Activated B cell treated with CpG ODN at 0.5 μM for 24 hours (primary cell): ENCODE results near the gene STK33. TPM values are rescaled to one million over a fixed set of nuclear protein-coding genes. Genes with fewer than 3 reads are reported as not detected.
A peak's percentile ranks its signal among the peaks of the same experiment; 100 is the strongest.

Source experiments
- ATAC-seq: fragments of 200-7000 bp; cut with Tn5 transposase; one replicate; pipeline ENCODE4 v1.10.0; 2021; ENCODE audit warnings: low read depth, mild to moderate bottlenecking, moderate library complexity
- CTCF ChIA-PET: fragments of 350-600 bp; sonication (Branson Sonifier 250); formaldehyde crosslinking; loops from one replicate; lab custom pipeline; 2021; ENCODE audit warnings: antibody characterized with exemption; lab: Charles Lee
- POLR2A ChIA-PET: fragments of 350-600 bp; sonication (Branson Sonifier 250); formaldehyde crosslinking; loops from one replicate; lab custom pipeline; 2021; ENCODE audit warnings: antibody characterized with exemption; lab: Charles Lee
- DNase-seq: peaks from one replicate; pipeline ENCODE4 v3.0.0; 2022
- H3K27ac Mint-ChIP-seq: one replicate; pipeline ENCODE4 v1.8.0; 2020; ENCODE audit warnings: mixed read lengths
- H3K27me3 Mint-ChIP-seq: one replicate; pipeline ENCODE4 v1.8.0; 2021; ENCODE audit warnings: mixed read lengths
- H3K36me3 Mint-ChIP-seq: one replicate; pipeline ENCODE4 v1.8.0; 2021; ENCODE audit warnings: low read depth, mixed read lengths
- H3K4me1 Mint-ChIP-seq: one replicate; pipeline ENCODE4 v1.8.0; 2021; ENCODE audit warnings: mixed read lengths
- H3K4me3 Mint-ChIP-seq: one replicate; pipeline ENCODE4 v1.8.0; 2020; ENCODE audit warnings: mild to moderate bottlenecking, mixed read lengths
- H3K9me3 Mint-ChIP-seq: one replicate; pipeline ENCODE4 v1.8.0; 2020; ENCODE audit warnings: mixed read lengths
- intact Hi-C: fragments of 100-400 bp; cut with micrococcal nuclease; formaldehyde crosslinking; loops from one replicate; pipeline ENCODE4 v1.15.1; 2024
- total RNA-seq: library from RNA; stranded (reverse); gene quantifications from 2 replicates; pipeline ENCODE4 v1.2.3, GENCODE V29; 2022
- TF ChIP-seq, protein P1 (sequence below): fragments of 200-600 bp; IDR thresholded peaks from one replicate; pipeline ENCODE4 v1.8.0; 2022; ENCODE audit warnings: antibody characterized with exemption, mild to moderate bottlenecking

STK33 gene
- total RNA-seq, 1 donor from 2014 or later, result 14.0 TPM

DNA sequence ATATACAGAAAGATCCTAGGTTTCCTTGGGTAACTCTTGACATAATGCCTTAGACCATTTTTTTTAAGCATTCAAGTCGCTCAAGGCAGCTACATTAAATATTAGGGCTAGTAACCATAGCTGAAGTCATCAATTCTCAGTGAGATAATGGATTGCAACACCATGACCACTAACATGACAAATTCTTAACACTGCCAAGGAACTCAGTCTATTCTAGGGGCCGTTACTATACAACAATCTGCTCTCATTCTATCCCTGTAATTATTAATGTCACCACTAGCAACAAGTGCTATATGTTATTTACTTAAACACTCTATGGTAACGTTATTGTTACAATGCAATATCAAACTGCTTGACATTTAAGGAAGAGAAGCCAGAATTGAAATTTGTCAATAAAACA lies 3.2 kb upstream of the STK33 start:
- Mint-ChIP-seq H3K36me3 (no peaks in the 10 kb centered on the region), H3K9me3 (no peaks in the 10 kb centered on the region), H3K4me3 (no peak overlapping the region), H3K27me3 (peaks cover 12% of the 10 kb centered on the region), H3K27ac (no peak overlapping the region), H3K4me1 (peaks cover 17% of the 10 kb centered on the region)
- TF ChIP-seq, protein P1, sequence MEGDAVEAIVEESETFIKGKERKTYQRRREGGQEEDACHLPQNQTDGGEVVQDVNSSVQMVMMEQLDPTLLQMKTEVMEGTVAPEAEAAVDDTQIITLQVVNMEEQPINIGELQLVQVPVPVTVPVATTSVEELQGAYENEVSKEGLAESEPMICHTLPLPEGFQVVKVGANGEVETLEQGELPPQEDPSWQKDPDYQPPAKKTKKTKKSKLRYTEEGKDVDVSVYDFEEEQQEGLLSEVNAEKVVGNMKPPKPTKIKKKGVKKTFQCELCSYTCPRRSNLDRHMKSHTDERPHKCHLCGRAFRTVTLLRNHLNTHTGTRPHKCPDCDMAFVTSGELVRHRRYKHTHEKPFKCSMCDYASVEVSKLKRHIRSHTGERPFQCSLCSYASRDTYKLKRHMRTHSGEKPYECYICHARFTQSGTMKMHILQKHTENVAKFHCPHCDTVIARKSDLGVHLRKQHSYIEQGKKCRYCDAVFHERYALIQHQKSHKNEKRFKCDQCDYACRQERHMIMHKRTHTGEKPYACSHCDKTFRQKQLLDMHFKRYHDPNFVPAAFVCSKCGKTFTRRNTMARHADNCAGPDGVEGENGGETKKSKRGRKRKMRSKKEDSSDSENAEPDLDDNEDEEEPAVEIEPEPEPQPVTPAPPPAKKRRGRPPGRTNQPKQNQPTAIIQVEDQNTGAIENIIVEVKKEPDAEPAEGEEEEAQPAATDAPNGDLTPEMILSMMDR, result no peak
- ATAC-seq (no peak), DNase-seq (no peak)
- ChIA-PET CTCF (no interaction called here), POLR2A (no interaction called here)
- intact Hi-C loops, result loop anchor here (10.0 kb wide), 2 partner anchors 88 to 218 kb away; partner anchors contain the start of genes RPL27A and TRIM66

DNA sequence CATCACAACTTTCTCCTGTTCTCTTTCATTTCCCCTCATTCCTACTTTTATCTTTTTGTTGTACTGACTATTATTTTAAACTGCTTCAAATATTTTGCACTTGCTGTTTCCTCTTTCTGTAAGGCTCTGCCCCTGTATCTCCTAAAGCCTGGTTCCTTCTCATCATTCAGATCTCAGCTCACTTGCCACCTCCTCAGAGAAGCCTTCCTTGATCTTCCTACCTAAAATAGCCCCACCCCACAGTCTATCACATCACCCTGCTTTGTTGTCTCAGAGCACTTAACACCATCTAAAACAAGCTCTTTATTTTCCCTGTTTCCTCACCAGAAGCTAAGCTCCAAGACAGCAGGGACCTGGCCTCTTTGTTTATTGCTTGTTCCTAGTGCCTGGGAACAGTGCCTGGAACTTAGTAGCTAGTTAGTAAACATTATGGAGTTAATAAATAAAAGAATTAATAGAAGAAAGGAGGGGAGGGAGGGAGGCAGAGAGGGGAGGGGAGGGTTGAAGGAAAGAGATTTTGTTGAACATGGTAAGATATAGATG lies 2.5 kb upstream of the STK33 start:
- H3K36me3 Mint-ChIP-seq, result no peaks in the 10 kb centered on the region
- TF ChIP-seq, protein P1, result no peak
- H3K27ac Mint-ChIP-seq, result no peak overlapping the region
- DNase-seq (no peak), ATAC-seq (no peak)
- intact Hi-C loops, result loop anchor here (10.0 kb wide), 2 partner anchors 88 to 218 kb away; partner anchors contain the start of genes RPL27A and TRIM66
- H3K4me3 Mint-ChIP-seq, result no peak overlapping the region
- H3K4me1 Mint-ChIP-seq, result peaks cover 17% of the 10 kb centered on the region
- CTCF ChIA-PET, result no interaction called here
- H3K9me3 Mint-ChIP-seq, result no peaks in the 10 kb centered on the region
- POLR2A ChIA-PET, result interaction anchor here (0.6 kb wide), 1 partner anchor 65 kb away, joined by 10 read pairs; no protein-coding TSS in a partner anchor
- peaks cover 12% of the 10 kb centered on the region for H3K27me3 Mint-ChIP-seq

DNA sequence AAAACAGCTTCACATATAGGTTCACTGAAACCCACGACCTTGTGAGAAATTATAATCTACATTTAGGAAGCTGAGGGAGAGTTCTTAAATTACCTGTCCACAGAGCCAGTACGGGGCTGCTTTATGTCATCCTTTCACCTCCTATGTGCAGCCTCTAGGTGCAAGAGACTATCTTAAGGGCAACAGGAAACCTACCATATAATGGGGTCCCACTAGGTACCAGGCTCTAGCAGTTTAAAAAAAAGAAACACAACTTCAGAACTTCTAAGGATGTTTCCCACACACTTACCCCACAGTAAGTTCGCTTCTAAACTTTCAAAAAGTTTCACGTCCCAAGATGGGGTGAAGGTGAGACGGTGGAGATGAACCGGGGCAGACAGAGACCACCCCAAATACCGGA lies 573 bp downstream of the STK33 start:
- intact Hi-C loops, result loop anchor here (10.0 kb wide), 2 partner anchors 91 to 221 kb away; partner anchors contain the start of genes RPL27A and TRIM66
- DNase-seq (no peak), ATAC-seq (peak; percentile 9)
- CTCF ChIA-PET, result no interaction called here
- H3K9me3 Mint-ChIP-seq, result no peaks in the 10 kb centered on the region
- H3K27ac Mint-ChIP-seq, result peak overlapping the region; percentile 50
- POLR2A ChIA-PET, result interaction anchor here (1.1 to 2.9 kb wide), 2 partner anchors 89 to 95 kb away, joined by 3 to 13 read pairs; partner anchors contain the start of genes RPL27A and TRIM66
- H3K4me1 Mint-ChIP-seq, result peaks cover 17% of the 10 kb centered on the region
- peak overlapping the region; percentile 88 for H3K4me3 Mint-ChIP-seq
- TF ChIP-seq, protein P1, result no peak
- no peaks in the 10 kb centered on the region for H3K36me3 Mint-ChIP-seq
- peaks cover 4% of the 10 kb centered on the region for H3K27me3 Mint-ChIP-seq

DNA sequence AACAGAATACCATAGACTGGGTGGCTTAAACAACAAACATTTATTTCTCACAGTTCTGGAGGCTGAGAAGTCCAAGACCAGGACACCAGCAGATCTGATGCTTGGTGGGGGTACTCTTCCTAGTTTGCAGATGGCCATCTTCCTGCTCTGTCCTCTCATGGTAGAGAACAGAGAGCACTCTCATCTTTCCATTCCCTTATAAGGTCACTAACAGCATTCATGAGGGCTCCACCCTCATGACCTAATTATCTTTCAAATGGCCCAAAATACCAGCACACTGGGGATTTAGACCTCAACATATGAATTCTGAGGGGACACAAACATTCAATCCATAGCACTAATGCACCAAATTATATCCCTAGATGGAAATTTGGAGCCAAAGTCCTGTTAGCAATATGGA lies 6.1 kb downstream of the STK33 start:
- DNase-seq (no peak), ATAC-seq (no peak)
- no peak overlapping the region for H3K4me3 Mint-ChIP-seq
- no peaks in the 10 kb centered on the region for H3K27me3 Mint-ChIP-seq
- peaks cover 4% of the 10 kb centered on the region for H3K9me3 Mint-ChIP-seq
- ChIA-PET POLR2A (no interaction called here), CTCF (no interaction called here)
- H3K27ac Mint-ChIP-seq, result no peak overlapping the region
- H3K4me1 Mint-ChIP-seq, result peaks cover 3% of the 10 kb centered on the region
- TF ChIP-seq, protein P1, result no peak
- intact Hi-C loops, result no loop called here
- H3K36me3 Mint-ChIP-seq, result no peaks in the 10 kb centered on the region

DNA sequence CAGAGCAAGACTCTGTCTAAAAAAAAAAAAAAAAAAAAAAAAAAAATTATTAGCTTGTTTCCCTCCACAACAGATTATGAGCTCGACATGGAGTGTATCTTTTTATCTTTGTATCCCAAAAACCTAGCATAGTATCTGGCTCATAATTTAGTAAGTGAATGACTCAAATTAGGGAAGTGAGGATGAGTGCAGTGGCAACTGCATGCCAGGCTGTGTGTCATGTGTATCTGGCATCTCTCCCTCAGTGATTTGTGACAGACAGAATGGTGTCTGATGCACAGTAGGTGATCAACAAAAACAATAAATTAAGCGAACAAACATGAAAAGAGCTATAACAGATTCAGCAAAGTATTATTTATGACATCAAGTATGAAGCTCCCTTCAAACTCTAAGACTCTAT lies 7.2 kb downstream of the STK33 start:
- no peaks in the 10 kb centered on the region for H3K27me3 Mint-ChIP-seq
- no peak overlapping the region for H3K27ac Mint-ChIP-seq
- ChIA-PET POLR2A (no interaction called here), CTCF (no interaction called here)
- peak; percentile 47 for ATAC-seq
- TF ChIP-seq, protein P1, result no peak
- H3K36me3 Mint-ChIP-seq, result no peaks in the 10 kb centered on the region
- H3K4me3 Mint-ChIP-seq, result no peak overlapping the region
- H3K9me3 Mint-ChIP-seq, result peaks cover 4% of the 10 kb centered on the region
- peaks cover 3% of the 10 kb centered on the region for H3K4me1 Mint-ChIP-seq
- DNase-seq, result no peak
- intact Hi-C loops, result no loop called here
